Fibroblast of skin of left quadriceps (primary cell): ENCODE measurements around the gene SRD5A3.

Experiments
- DNase-seq, 2 experiments: peaks; one replicate each; pipeline ENCODE4 v3.0.0-alpha.2; 2013; ENCODE audit warnings: low read depth in 2 of 2

SRD5A3 gene

DNA sequence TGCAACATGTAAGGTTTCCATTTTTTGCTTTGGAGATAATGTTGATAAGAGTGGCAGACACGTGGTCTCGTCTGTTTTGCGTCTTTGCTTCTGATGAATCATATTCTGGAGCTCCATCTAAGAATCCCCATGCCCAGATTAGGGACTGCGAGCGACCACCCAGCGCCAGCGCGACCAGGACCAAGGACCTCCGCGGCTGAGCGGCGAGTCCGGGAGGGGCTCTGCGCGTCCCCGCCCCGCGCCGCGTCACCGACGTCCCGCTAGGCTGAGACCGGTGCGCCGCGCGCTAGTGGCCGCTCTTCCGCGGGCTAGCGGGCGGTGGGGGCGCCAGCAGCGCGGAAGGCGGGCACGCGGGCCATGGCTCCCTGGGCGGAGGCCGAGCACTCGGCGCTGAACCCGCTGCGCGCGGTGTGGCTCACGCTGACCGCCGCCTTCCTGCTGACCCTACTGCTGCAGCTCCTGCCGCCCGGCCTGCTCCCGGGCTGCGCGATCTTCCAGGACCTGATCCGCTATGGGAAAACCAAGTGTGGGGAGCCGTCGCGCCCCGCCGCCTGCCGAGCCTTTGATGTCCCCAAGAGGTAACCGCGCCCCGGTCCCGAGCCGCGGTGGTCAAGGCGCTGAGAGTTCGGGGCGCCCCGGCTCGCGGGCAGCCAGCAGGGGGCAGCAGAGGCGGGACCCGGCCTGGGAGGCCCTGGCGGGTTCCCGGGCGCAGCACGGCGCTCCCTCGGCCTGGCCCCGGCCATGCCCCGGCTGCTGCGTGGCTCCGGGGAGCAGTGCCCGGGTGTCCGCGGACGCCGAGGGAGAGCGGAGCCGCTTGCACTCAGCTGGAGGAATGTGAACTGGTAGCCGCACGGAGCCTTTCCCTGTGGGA lies at the start of gene SRD5A3:
Gene SRD5A3 (plus strand): TSS at position 263 of the 871 bp plus-strand sequence. CDS start 95 bp downstream, at position 358.
- DNase-seq = peak in 1 of 2 experiments; percentile 23

DNA sequence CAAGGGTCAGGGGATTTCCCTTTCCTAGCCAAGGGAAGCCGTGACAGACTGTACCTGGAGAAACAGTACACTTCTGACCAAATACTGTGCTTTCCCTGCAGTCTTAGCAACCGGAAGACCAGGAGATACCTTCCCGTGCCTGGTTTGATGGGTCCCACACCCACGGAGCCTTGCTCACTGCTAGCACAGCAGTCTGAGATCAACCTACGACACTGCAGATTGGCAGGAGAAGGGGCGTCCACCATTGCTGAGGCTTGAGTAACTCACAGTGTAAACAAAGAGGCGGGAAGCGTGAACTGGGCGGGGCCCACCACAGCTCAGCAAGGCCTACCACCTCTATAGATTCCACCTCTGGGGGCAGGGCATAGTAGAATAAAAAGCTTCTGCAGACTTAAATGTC lies 48.7 kb upstream of the SRD5A3 start:
- no peak for DNase-seq

DNA sequence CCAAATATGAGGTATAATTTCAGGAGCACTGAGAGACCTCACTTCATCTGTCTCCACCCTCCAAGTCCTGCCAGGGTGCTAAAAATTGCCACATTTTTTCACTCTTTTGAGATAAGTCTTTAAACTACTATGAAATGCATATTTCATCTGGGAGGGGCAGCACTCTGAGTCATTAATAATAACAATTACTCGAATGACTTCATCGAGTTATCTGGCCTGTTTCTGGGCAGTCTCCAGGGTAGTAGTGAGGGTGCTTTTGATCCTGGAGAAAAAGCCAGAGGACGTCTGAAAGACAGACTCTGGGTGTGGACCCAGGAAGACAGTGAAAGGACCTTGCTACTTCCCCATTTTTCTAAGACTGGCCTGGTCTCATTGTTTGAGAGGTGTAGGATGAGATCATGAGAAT lies 42.3 kb upstream of the SRD5A3 start:
- no peak for DNase-seq

DNA sequence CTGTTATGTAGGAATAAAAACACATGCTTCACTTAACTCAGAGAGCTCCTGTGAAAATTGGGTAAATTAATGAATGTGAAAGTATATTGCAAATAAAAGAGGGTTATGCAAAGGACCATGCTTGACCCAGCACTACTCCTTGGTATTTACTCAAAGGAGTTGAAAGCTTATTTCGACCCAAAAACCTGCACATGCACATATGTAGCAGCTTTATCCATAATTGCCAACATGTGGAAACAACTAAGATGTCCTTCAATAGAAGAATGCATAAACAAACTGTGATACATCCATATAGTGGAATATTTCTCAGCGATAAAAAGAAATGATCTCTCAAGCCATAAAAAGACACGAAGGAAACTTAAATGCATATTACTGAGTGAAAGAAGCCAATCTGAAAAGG lies 41.7 kb upstream of the SRD5A3 start:
- no peak for DNase-seq

DNA sequence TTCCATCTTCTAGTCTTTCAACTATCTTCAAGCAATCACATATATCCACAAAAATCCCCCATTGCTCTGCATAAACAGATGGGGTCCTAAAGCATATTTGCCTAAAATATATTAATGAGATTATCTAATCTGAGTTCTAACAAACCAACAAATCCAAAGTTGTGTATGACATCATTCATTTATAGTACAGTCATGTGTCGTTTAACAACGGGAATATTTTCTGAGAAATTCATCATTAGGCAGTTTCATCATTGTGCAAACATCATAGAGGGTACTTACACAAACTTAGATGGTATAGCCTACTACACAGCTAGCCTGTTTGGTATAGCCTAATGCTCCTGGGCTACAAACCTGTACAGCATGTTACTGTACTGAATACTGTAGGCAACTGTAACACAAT lies 38.0 kb upstream of the SRD5A3 start:
- DNase-seq = no peak

DNA sequence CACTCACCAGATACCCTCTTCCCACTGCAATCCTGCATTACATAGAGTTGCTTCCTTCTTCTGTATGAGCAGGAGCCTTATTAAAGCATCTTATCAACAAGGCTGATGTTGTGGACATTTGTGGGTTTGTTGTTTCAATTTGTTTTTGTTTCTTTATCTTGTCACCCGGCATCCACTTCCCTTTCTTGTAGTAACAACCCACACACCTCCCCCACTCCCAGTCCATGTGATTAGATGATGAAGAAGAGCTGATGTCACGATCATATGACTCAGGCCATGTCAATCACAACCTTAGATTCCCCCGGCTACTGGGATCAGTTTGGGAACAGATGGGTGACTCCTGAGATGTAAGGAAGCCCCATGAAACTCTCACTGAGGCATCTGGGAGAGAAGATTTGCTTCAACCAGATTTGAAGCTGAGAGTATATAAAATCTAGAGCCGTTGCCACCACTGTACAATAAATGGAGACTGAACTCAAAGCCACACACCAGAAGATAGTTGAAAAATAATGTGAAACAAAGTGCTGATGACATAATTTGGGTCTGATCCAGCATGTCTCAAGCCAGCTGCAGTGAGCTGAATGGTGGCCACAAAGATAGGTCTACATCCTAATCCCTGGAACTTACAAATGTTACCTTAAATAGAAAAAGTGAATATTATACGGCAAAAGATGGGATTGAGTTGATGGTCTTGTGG lies 34.1 kb upstream of the SRD5A3 start:
- DNase-seq = no peak

DNA sequence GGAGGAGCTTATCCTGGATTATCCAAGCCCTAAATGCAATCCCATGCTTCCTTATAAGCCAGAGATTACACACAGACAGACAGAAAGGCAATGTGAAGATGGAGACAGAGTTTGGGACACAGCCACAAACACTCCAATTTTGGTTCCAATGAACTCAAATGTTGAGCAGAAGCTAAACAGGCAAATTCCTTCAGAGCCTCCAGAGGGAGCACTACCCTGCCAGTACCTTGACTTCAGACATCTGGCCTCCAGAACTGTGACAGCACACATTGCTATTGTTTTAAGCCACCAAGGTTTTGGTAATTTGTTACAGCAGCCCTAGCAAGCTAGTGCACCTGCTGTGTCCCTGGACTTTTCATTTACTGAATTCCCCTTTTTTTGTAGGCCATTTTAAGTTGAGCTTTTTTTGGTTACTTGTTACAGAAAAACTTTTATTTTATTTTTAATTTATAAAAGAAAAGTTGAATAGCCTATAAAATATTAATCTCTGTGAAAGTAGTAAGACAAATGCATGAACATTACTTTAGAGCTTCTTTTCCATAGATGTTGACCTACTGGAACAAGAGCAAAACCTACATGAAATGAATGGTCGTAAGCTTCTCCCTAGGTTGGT lies 33.4 kb upstream of the SRD5A3 start:
- peak; percentile 10 to 16 for DNase-seq

DNA sequence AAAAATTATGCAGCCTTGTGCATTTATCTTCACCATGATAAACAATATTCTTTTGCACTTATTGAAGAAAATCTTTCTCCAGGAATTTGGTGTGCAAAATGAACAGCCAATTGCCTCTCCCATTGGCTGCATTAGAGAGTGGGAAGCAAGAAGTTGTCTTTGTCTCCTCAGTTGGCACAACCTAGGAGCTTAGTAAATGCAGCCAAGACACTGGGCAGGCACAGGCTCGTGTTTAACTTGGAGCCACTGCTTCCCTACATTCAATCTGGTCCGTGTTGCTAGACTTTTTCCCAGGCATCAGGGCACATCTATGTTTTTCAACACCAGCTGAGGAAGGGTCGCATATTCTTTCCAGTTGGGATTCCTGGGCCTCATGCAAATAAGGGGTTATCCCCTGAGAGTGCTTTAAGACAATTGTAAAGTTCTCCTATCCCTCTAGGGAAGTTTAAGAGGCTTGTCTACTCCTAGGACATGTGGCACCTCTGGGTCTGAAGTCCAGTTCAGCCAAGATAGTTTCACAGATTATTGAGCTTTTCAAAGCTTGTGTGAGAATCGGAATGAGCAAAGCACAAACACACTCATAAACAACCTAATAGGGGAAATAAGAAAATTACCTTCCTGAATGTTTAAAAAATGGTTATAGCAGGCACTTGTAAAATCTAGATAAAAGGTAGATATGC lies 31.8 kb upstream of the SRD5A3 start:
- DNase-seq = no peak

DNA sequence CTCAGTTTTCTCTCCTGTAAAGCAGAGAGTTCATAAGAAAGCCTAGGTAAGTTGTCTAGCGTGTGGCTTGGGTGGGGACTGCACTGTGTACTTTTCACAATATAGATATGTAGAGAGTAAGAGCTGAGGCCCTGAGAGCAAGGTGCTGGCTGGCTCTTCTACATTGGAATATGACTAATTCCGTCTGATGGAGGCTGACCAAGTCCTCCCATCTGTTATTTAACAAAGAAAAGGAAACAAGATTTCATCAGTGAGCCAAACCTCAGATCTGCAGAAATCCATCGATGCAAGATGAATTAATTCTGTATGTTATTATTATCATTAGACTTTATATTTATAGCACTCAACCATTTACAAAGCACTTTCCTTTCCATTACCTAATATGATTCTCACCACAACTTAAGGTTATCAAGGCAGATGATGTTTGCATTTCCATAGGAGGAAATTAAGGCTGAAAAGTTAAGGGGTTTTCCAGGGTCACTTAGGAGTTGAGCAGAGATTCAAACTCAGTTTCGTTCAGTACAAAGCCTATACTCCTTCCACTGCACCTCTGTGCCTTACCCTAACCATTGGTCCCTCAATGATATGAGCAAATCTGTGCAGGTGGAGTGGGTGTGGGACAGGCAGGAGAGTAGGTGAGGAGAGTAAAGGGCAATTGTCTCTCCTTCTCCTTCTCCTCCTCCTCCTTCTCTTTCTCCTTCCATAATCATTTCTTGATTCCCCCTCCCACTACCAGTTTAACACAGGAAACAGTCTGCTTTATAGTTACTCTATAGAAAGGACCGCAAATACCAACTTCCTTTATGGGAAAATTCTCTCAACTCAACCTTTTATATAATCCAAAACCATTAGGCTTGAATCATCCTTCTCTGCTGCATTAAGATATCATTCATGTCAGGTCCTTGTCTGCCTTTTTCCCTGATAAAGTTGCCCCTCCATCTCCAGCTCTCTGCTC lies 27.6 kb upstream of the SRD5A3 start:
- no peak for DNase-seq

DNA sequence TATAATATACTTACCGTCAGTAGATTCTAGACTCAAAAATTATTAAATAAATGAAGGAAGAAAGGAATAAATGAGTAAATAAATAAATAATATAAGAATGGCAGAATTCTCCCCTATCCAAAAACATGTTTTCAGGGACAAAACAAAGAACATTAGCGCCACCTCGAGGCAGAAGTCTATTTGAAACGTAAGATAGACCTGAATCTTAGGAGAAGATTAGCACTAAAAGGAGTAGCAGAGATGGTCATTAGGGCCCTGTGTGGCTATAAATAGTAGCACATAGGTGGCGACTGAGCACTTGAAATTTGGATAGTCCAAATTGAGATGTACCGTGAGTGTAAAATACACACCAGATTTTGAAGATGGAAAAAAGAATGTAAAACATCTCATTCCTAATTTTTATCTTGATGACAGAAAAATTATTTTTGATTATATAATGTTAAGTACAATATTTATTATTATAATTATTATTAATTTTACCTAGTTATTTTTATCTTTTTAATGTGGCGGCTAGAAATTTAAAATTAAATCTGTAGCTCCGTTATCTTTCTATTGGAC lies 24.3 kb upstream of the SRD5A3 start:
- peak; percentile 48 to 57 for DNase-seq

DNA sequence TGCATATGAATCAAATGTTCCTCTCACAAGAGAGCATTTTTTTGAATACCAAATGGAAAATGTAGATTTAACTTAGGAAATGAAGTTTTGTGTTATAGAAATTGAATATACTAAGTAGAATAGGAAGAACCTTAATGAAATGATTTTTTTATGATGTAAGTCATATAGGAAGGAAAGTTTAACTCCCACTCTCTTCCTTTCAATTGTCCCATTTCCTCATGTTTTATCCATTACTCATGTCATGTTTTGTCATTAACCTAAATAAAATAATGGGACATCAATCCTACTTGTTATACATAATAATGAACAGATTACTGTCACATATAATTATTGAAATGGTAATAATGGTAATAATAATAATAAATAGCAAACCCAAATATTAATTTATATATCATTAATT lies 22.7 kb upstream of the SRD5A3 start:
- DNase-seq = no peak

DNA sequence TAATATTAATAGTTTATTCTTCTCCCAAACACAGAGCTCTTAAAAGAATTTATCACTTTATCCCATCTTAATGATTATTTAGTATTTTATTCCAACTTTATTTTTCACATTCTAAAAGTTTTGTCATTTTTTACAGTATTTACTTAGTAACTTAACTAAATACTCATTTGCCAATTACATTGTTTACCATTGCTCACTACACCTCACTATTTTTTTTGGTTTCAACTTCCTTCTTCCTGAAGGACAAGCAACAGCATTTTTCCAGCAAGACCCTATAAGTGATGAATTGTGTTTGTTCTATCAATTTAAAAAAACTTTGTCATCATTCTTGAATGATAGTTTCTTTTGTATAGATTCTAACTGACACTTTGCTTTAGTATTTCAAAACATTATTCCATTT lies 19.4 kb upstream of the SRD5A3 start:
- no peak for DNase-seq

DNA sequence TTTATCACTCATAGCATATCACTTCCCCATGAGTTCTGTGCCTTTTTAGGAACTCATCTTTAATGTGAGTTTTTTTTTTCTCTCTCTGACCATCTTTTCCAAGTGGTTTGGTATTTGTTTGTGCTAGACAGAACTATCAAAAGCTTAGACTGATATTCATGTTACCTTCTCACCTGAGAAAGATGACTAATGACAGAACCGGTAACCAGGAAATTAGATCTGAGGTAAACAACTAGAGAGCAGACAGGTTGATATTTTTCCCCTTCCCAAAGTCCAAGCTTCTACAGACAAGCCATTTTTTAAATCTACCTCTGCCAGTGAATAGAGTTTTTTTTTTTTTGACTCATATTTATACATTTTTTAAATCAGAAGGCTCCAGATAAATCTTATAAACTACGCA lies 17.0 kb upstream of the SRD5A3 start:
- DNase-seq = no peak

DNA sequence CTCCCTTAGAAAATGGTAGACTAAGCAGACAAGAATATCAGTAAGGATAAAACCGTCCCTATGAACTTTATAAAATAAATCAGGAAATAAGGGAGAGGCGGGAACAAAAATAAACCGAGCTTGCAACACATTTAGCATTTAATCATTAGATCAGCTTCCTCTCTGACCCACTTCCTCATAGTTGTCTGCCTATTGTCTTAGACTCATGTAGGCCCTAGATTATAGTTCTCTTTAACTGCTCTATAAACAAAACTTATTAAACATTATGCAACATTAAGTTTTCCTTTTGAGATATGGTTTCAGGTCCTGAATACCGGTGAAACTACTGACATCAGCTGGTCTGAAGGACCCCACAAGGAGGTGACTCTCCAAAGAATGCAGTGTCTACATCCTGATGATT lies 15.8 kb upstream of the SRD5A3 start:
- DNase-seq = no peak

DNA sequence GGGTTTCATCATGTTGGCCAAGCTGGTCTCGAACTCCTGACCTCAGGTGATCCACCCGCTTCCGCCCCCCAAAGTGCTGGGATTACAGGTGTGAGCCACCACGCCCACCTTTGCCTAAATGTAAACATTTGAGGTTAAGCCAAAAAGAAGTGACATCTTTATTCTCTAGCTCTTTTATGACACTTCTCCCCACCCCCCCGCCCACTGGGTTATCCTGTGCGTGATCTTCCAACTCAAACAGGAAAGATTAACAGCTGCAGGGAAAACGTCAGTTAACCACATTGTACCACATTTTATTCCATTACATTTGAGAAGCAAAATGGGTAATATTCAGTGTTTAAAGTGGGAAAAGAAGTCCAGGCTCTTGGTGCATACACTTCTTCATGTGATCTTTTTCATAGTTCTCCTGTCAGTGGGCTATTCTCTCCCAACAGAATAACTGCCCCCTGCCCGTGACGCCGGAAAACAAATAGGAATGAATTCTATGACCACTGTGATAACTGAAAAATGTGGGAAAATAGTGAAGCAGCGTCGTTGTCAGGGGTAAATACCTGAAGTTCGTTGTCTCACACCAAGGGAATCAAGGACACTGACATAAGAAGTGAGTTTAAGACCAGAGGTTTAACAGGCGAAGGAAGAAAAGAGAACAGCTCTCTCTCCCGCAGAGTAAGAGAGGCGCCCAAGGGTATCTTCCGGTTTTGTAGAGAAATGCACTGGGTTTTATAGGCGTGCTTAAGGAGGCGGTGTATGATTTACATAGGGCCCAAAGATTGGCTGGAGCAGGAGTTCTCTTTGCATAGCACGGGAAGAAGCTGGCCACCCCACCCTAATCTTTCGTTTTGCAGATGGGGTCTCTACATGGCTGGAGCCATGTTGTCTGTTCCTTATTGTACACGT lies 9.7 kb upstream of the SRD5A3 start:
- DNase-seq = no peak

DNA sequence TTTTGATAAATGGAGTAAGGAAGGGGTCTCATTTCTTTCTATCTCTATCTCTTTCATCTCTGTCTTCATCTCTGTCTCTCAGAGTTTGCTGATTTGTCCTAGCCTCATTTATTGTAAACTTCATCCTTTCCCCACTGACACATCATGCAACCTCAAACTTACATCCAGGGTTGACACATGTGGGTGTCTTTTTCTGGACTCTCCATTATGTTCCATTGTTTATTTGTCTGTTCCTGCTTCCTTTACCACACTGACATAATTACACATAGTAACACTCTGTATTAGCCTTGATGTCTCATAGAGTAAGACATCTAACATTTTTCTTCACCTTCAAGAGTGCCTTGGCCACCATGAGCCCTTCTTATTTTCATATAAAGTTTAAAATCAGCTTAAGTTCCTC lies 8.1 kb upstream of the SRD5A3 start:
- no peak for DNase-seq

DNA sequence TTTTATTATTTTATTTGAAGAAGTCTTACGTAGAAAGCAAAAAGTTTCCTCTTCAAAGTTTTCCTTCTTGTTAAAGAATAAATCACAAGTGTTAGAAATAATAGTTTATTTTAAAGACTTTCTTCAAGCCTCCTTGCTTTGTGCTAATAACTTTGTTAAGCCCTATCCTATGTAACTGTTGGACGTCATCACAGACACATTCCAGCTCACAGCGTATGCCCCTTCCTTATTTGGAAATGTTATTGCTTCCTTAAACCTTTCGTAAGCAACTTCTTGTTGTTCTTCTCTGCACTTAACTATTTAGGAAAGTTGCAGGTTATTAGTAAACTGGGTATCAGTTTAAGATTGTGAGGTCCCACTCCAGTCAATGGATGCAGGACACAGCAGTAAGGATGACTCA lies 7.6 kb upstream of the SRD5A3 start:
- no peak for DNase-seq

DNA sequence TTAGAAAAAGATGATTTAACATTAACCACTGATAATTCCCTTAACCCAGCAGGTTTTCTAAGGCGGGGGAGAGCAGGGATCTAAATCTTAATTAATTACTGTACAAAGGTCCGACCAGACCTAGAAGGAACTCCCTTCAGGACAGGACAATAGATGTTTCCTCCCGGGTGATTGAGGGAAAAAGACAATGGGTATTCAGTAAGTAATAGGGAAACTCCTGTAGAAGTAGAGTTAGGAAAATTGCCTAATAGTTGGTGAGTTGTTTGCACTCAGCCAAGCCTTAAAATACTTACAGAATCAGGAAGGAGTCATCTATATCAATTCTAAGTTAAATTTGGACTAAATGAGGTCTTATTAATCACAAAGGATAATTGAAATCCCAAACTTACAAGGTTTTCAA lies 5.8 kb upstream of the SRD5A3 start:
- no peak for DNase-seq

DNA sequence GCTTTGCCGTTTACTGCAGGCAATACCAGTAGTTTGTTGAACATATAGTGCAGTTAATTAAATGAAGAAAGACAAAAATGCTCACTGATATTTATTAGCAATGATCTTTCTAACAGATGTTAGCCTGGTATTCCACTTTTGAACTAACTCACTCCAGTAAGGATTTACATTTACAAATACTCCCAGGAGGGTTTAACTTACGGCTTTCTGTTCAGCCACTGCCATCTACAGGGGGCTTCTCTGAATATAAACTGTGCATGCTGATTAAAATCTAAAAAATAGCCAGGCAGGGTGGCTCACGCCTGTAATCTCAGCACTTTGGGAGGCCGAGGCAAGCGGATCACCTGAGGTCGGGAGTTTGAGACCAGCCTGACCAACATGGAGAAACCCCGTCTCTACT lies 2.2 kb upstream of the SRD5A3 start:
- DNase-seq = no peak

DNA sequence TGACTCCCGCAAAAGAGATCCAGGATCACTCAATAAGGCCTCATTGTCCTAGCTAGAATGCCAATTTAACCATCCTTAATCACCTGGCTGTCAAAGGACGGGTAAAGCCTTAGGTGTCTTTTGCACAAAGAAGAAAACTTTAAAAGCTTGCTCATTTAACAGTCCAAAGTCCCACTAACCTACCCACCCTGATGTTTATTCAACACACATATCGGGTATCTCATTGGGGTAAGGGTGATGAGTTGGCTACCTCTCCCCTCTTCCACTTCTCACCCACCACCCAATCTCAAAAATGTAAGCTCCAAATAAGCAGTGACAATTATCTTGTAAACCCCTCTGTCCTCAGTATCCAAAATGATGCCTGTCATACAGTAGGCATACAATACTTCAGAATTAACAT lies 988 bp upstream of the SRD5A3 start:
- no peak for DNase-seq
